ENCODE measurements around the gene THSD4.

Gene THSD4

GRCh38 chr15:71807125-71807629 lies 691.9 kb downstream of the THSD4 start:
- DNase-seq: no peak

- no peak for DNase-seq
Observed at GRCh38 chr15:71807691-71808091, 692.4 kb downstream of the THSD4 start.

- no peak for DNase-seq
Observed at GRCh38 chr15:71808311-71809020, 693.2 kb downstream of the THSD4 start.

GRCh38 chr15:71809346-71809745 lies 694.1 kb downstream of the THSD4 start:
- no peak for DNase-seq

- DNase-seq: no peak
Observed at GRCh38 chr15:71810256-71811035, 695.2 kb downstream of the THSD4 start, which contains the start of gene NR2E3. NR2E3 (plus strand) TSS chr15:71810554; CDS start chr15:71810744, 190 bp downstream.

- DNase-seq: no peak
Observed at GRCh38 chr15:71811036-71811736, 695.9 kb downstream of the THSD4 start.

GRCh38 chr15:71811752-71812735 lies 696.8 kb downstream of the THSD4 start:
- DNase-seq: no peak

- no peak for DNase-seq
Observed at GRCh38 chr15:71812966-71813722, 697.9 kb downstream of the THSD4 start.

GRCh38 chr15:71813723-71814470 lies 698.6 kb downstream of the THSD4 start:
- no peak for DNase-seq

- DNase-seq: no peak
Observed at GRCh38 chr15:71815301-71815700, 700.0 kb downstream of the THSD4 start.

GRCh38 chr15:71817351-71817750 lies 702.1 kb downstream of the THSD4 start:
- DNase-seq: no peak

- DNase-seq: no peak
Observed at GRCh38 chr15:71820127-71820526, 704.9 kb downstream of the THSD4 start.

- DNase-seq: no peak
Observed at GRCh38 chr15:71821547-71822129, 706.4 kb downstream of the THSD4 start.

- DNase-seq: no peak
Observed at GRCh38 chr15:71822890-71823630, 707.8 kb downstream of the THSD4 start.

- no peak for DNase-seq
Observed at GRCh38 chr15:71823801-71824200, 708.5 kb downstream of the THSD4 start.

GRCh38 chr15:71825021-71825730 lies 709.9 kb downstream of the THSD4 start:
- DNase-seq: no peak

GRCh38 chr15:71826196-71826595 lies 710.9 kb downstream of the THSD4 start:
- no peak for DNase-seq

- DNase-seq: no peak
Observed at GRCh38 chr15:71830981-71831380, 715.7 kb downstream of the THSD4 start.
